ENCODE measurements around the gene TLK2. TPM values are rescaled to one million over a fixed set of nuclear protein-coding genes. Genes with fewer than 3 reads are reported as not detected.
"Not testable (repeated sequence)": the region's sequence is repeated elsewhere in the genome, so short reads cannot be mapped to it uniquely, and the experiment has no call there.

Gene TLK2
- total and polyA plus RNA-seq, 7 donors = 21.1 to 59.3 (median 30.7) TPM

- Histone ChIP-seq H3K27me3 (no peaks in the 10 kb centered on the region), H3K36me3 (peaks cover 13 to 98% (median 43%) of the 10 kb centered on the region in 4 donors), H3K4me1 (no peaks in the 10 kb centered on the region), H3K4me3 (no peak overlapping the region), H3K27ac (no peak overlapping the region), H3K9me3 (no peaks in the 10 kb centered on the region)
- TF ChIP-seq EP300 (IDR thresholded peaks at IDR 0.05) (no peak), POLR2A (IDR thresholded peaks at IDR 0.05) (no peak), CTCF (IDR thresholded peaks at IDR 0.05) (no peak), POLR2AphosphoS5 (IDR thresholded peaks at IDR 0.05) (no peak)
- intact Hi-C loops (cut with DNase I) = no loop called here
- no peak for DNase-seq
- 82 to 93% methylated on average over 5 of the region's 5 CpGs for WGBS, 2 donors
These were observed 132.7 kb downstream of the TLK2 start for GRCh38 chr17:62611292-62611691.

- Histone ChIP-seq H3K27me3 (no peaks in the 10 kb centered on the region), H3K9me3 (no peaks in the 10 kb centered on the region), H3K27ac (peak overlapping the region in 2 of 4 donors; percentile 5 to 13), H3K36me3 (peaks cover 10 to 95% (median 42%) of the 10 kb centered on the region in 4 donors), H3K4me3 (no peak overlapping the region), H3K4me1 (no peaks in the 10 kb centered on the region)
- 72 to 79% methylated on average over 8 of the region's 8 CpGs for WGBS, 2 donors
- no peak for DNase-seq
- intact Hi-C loops (cut with DNase I) = no loop called here
- no peak for TF ChIP-seq CTCF (IDR thresholded peaks at IDR 0.05)
These were observed 133.1 kb downstream of the TLK2 start for GRCh38 chr17:62611728-62612127.

GRCh38 chr17:62612289-62612688, 133.7 kb downstream of the TLK2 start:
- Histone ChIP-seq H3K36me3 (peaks cover 10 to 89% (median 39%) of the 10 kb centered on the region in 4 donors), H3K27ac (peak overlapping the region in 2 of 4 donors; percentile 5 to 13)
- WGBS, 2 donors = 94% methylated on average over 12 of the region's 12 CpGs

GRCh38 chr17:62613095-62613494, 134.5 kb downstream of the TLK2 start:
- Histone ChIP-seq H3K27ac (peak overlapping the region in 1 of 4 donors; percentile 4), H3K36me3 (peaks cover 8 to 81% (median 33%) of the 10 kb centered on the region in 4 donors)
- H3K4me3 ChIP-seq; DNase-seq; H3K9me3 ChIP-seq; intact Hi-C loops (cut with DNase I); H3K27me3 ChIP-seq; H3K4me1 ChIP-seq: not testable (repeated sequence)
- WGBS, 2 donors = 94 to 95% methylated on average over 4 of the region's 4 CpGs

More at GRCh38 chr17:62612289-62612688, 133.7 kb downstream of the TLK2 start:
- H3K9me3 ChIP-seq; H3K4me3 ChIP-seq; intact Hi-C loops (cut with DNase I); H3K27me3 ChIP-seq; H3K4me1 ChIP-seq: not testable (repeated sequence)
- DNase-seq = peak; percentile 80

- intact Hi-C loops (cut with DNase I) = no loop called here
- no peak for DNase-seq
- Histone ChIP-seq H3K9me3 (no peaks in the 10 kb centered on the region), H3K27me3 (no peaks in the 10 kb centered on the region), H3K27ac (no peak overlapping the region), H3K4me1 (no peaks in the 10 kb centered on the region), H3K36me3 (peaks cover 4 to 74% (median 25%) of the 10 kb centered on the region in 4 donors), H3K4me3 (no peak overlapping the region)
- 77 to 86% methylated on average over 6 of the region's 6 CpGs for WGBS, 2 donors
- TF ChIP-seq POLR2AphosphoS5 (IDR thresholded peaks at IDR 0.05) = peak in 1 of 4 donors; percentile 5
- no peak for TF ChIP-seq CTCF (IDR thresholded peaks at IDR 0.05)
These were observed 135.5 kb downstream of the TLK2 start for GRCh38 chr17:62614142-62614541.

GRCh38 chr17:62615503-62615902, 136.9 kb downstream of the TLK2 start:
- peaks cover 4 to 60% (median 15%) of the 10 kb centered on the region in 4 donors for H3K36me3 ChIP-seq
- H3K27me3 ChIP-seq = no peaks in the 10 kb centered on the region
- no peaks in the 10 kb centered on the region for H3K9me3 ChIP-seq
- TF ChIP-seq CTCF (IDR thresholded peaks at IDR 0.05) = no peak
- no peak for TF ChIP-seq POLR2AphosphoS5 (IDR thresholded peaks at IDR 0.05)
- no peak for TF ChIP-seq EP300 (IDR thresholded peaks at IDR 0.05)
- TF ChIP-seq POLR2A (IDR thresholded peaks at IDR 0.05) = no peak
- H3K27ac ChIP-seq = no peak overlapping the region
- WGBS, 2 donors = 93 to 97% methylated on average over 4 of the region's 4 CpGs
- intact Hi-C loops (cut with DNase I) = no loop called here
- H3K4me3 ChIP-seq = no peak overlapping the region
- no peak for DNase-seq
- no peaks in the 10 kb centered on the region for H3K4me1 ChIP-seq

Measured in sigmoid colon (tissue), 7 donors.